GM12873 (cell line): ENCODE measurements around the gene CNGB1.

Experiments used
- CTCF ChIP-seq: IDR thresholded peaks from 2 replicates; pipeline ENCODE4 v1.5.1; 2012; ENCODE audit warnings: low read depth, mild to moderate bottlenecking, moderate library complexity, low read length, control low read depth; ENCODE audit not compliant: insufficient read depth; ENCODE audit errors: missing control alignments

CNGB1 gene

DNA sequence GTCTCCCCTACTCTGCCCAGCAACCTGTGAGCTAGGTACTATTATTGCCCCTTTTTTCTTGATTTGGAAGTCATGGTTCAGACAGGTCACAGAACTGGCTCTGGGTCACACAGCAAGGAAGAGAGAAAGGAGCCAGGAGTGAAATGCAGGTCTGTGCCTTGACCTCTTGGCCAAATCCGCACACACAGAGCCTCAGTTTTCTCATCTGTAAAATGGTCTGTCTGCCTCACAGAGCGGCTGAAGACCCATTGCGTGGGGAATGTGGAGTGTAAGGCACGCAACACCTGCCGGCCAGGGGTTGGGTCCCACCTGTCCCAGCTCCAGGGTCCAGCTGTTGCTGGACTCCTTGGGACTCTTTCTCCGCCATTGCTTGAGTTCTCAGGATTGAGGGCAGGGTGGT, 32.4 kb downstream of the CNGB1 start:
- no peak for TF ChIP-seq CTCF

DNA sequence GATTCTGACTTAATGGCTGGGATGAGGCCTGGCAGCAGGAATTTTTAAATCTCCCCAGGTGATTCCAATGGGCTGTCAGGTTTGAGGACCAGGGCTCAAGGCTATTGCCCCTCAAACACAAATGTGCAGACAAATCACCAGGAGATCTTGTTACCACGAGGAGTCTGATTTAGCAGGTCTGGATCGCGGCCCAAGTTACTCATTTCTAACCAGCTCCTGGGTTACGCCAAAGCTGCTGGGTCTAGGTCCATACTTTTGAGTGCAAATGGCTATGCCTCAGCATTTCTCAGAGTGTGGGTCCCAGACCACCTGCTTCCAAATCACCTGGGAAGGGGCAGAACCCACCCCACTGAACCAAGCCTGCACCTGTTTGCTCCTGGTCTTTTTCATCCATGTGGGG, 33.1 kb downstream of the CNGB1 start:
- TF ChIP-seq CTCF: no peak

DNA sequence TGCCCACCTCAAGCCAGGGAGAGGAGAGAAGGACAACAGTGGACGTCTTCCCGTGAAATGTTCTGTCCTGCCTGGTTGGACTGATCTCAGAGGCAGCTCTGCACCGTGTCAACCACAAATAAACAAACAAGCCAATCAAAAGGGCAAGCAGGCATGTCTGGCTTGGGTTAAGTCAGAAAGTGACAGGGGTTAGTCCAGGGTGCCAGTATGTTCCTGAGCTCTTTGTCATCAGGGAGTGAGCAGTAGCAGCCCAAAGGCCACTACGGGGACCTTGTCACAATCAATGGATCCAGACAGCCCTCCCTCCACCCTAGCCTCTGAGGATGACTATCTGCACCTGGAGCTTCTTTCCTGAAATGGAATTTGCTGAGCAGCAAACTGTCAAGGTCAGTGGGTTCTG, 35.0 kb downstream of the CNGB1 start:
- TF ChIP-seq CTCF: no peak

- TF ChIP-seq CTCF: no peak
Observed at GRCh38 chr16:57930533-57930932, 40.4 kb downstream of the CNGB1 start.

DNA sequence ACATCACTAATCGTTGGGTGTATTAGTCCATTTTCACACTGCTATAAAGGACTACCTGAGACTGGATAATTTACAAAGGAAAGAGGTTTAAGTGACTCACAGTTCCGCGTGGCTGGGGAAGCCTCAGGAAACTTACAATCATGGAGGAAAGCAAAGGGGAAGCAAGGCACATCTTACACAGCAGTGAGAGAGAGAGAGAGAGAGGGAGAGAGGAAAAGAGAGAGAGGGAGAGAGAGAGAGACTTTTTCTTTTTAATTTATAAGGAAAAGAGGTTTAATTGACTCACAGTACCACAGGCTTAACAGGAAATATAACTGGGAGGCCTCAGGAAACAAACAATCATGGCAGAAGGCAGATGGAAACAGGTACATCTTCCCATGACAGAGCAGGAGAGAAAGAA, 41.7 kb downstream of the CNGB1 start:
- TF ChIP-seq CTCF: no peak

GRCh38 chr16:57926041-57926440, 44.9 kb downstream of the CNGB1 start:
- TF ChIP-seq CTCF: no peak

- TF ChIP-seq CTCF: no peak
Observed at GRCh38 chr16:57925310-57925709, 45.6 kb downstream of the CNGB1 start.

DNA sequence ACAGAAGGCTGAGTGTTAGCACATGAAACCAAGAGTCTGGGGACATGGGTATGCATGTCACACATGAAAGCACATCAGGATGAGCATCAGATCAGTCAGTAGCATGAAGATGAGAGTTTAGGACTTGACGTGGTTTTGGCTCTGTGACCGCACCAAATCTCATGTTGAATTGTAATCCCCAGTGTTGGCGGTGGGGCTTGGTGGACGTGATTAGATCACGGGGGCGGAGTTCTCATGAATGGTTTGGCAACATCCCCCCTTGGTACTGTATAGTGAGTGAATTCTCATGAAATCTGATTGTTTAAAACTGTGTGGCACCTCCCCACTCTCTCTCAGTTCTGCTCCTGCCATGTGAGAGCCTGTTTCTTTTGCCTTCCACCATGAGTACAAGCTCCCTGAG, 46.4 kb downstream of the CNGB1 start:
- no peak for TF ChIP-seq CTCF
